Right lobe of liver (tissue), 4 donors: ENCODE results near the gene FAM9A.

Experiments used
- POLR2A ChIP-seq: fragments of 450-650 bp; IDR thresholded peaks from one replicate; pipeline ENCODE4 v1.6.1; 2017; ENCODE audit warnings: antibody characterized with exemption, mild to moderate bottlenecking
- TF ChIP-seq, protein P1 (sequence below), 4 donors: fragments of 200-600 bp in 3 of 4; fragments of 450-650 bp in 1 of 4; IDR thresholded peaks; one replicate each; pipeline versions ENCODE4 v1.5.1 to v1.8.0; 2016 to 2022; ENCODE audit warnings: antibody characterized with exemption in 4 of 4, mild to moderate bottlenecking in 2 of 4
- donor health status: DM: no; HTN: no; CAD: no.
- donor health status: DM: no; HTN: no; CAD: no.
- donor health status: DM: no; HTN: yes; CAD: no.

DNA sequence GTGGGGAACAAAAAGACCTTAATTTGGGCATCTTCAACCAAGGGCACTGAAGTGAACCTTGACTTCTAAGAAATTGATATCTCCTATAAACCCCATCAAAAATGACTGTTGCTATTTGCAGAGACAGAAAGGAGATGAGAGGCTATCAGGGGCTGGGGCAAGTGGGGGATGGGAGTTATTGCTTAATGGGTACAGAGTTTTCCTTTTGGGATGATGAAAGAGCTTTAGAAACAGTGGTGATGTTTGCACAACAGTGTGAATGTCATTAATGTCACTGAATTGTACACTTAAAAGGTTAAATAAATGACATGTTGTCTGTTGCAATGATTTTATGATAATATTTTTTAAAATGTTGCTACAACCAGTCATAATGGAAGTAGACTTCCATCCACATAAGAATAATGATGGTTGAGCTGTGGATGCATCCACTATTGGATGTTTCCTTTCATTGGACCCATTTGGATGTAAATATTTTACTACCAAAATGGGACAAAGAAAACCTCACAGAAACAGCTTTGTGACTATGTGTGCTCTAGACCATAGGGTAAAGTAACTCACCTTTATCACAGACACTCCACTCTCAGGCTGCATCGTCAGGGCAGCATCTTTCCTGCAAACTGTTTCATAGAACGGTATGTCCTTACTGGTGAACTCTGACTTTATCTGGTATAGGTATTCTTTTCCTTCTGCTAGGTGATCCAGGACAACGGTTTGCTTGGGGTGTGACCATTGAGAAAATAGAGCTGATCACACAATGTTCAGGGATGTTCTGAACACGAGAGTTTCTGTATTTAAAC is 31.6 kb upstream of the FAM9A start:
- TF ChIP-seq, protein P1, sequence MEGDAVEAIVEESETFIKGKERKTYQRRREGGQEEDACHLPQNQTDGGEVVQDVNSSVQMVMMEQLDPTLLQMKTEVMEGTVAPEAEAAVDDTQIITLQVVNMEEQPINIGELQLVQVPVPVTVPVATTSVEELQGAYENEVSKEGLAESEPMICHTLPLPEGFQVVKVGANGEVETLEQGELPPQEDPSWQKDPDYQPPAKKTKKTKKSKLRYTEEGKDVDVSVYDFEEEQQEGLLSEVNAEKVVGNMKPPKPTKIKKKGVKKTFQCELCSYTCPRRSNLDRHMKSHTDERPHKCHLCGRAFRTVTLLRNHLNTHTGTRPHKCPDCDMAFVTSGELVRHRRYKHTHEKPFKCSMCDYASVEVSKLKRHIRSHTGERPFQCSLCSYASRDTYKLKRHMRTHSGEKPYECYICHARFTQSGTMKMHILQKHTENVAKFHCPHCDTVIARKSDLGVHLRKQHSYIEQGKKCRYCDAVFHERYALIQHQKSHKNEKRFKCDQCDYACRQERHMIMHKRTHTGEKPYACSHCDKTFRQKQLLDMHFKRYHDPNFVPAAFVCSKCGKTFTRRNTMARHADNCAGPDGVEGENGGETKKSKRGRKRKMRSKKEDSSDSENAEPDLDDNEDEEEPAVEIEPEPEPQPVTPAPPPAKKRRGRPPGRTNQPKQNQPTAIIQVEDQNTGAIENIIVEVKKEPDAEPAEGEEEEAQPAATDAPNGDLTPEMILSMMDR (IDR thresholded peaks at IDR 0.05): no peak
- no peak for TF ChIP-seq POLR2A
